Suppressor macrophage treated with lipopolysaccharide for 1 hour (primary cell): ENCODE results near the gene GPR141.

Source experiments
- DNase-seq, 3 donors: peaks; one replicate each; pipeline ENCODE4 v3.0.0-alpha.2; 2020 to 2022

Gene GPR141

DNA sequence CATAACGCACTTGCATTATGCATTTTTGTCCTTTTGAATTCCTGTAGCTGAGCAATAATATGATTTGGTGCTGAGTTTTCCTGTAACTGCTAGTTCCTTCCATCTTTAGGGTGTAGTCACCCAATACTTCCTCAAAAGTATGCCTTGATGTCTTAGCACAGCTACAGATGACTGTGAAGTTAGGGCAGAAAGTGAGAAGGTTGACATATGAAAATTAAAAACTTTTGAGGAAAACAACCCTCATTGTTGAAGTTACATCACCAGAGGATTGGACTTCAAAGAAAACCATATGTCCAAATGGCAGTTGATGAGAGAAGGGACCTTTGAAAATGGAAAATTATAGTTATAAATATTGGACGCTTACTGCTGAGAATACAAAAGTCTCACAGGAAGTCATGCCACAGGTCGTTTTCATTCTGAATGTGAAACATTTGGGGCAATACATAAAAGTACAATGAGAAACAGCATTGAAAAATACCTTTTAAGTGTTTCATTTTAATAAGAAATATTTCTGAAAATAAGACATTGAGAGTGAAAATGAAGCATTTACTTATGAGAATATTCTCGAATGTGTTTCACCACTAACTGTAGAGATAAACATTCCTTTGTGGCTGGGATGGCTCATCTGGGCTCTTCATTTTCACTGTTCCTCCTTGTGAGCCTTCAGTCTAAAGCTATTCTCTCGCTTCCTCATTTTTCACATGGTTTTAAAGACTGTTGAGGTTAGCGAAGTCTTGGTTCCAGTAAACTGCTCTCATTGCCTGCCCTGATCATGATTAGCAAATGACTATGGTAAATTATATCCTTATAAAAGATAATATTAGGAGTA lies 103.4 kb downstream of the GPR141 start:
- DNase-seq: peak; percentile 64 to 86 (median 81)
